Activated naive CD4-positive, alpha-beta T cell treated with anti-CD3 and anti-CD28 coated beads for 36 hours (primary cell): ENCODE measurements around the gene EIF4G2. TPM values are rescaled to one million over a fixed set of nuclear protein-coding genes. Genes with fewer than 3 reads are reported as not detected.
A peak's percentile ranks its signal among the peaks of the same experiment; 100 is the strongest.

Source experiments
- CTCF ChIA-PET: fragments of 350-600 bp; sonication (Branson Sonifier 250); formaldehyde crosslinking; loops from one replicate; lab custom pipeline; 2021; ENCODE audit warnings: antibody characterized with exemption; lab: Charles Lee
- DNase-seq: peaks from one replicate; pipeline ENCODE4 v3.0.0-alpha.2; 2020
- H3K27ac Mint-ChIP-seq: one replicate; pipeline ENCODE4 v1.8.0; 2021; ENCODE audit warnings: mild to moderate bottlenecking, mixed read lengths
- H3K27me3 Mint-ChIP-seq: one replicate; pipeline ENCODE4 v1.8.0; 2021; ENCODE audit warnings: low read depth, mixed read lengths
- H3K36me3 Mint-ChIP-seq: one replicate; pipeline ENCODE4 v1.8.0; 2021; ENCODE audit warnings: low read depth, mixed read lengths
- H3K4me1 Mint-ChIP-seq: one replicate; pipeline ENCODE4 v1.8.0; 2021; ENCODE audit warnings: low read depth, mixed read lengths
- H3K4me3 Mint-ChIP-seq: one replicate; pipeline ENCODE4 v1.8.0; 2021; ENCODE audit warnings: mild to moderate bottlenecking, moderate library complexity, mixed read lengths
- H3K9me3 Mint-ChIP-seq: one replicate; pipeline ENCODE4 v1.8.0; 2021; ENCODE audit warnings: mixed read lengths
- intact Hi-C: fragments of 100-400 bp; cut with micrococcal nuclease; formaldehyde crosslinking; loops from one replicate; pipeline ENCODE4 v1.15.1; 2023
- total RNA-seq, 2 experiments: library from RNA; stranded (reverse); gene quantifications; one replicate each; pipeline ENCODE4 v1.2.3, GENCODE V29; 2021

EIF4G2 gene
- total RNA-seq, 2 experiments from 2014 or later: 640 to 734 TPM

GRCh38 chr11:10764412-10764811 lies 44.3 kb downstream of the EIF4G2 start:
- Mint-ChIP-seq H3K9me3 (no peaks in the 10 kb centered on the region), H3K4me1 (no peaks in the 10 kb centered on the region), H3K36me3 (peaks cover 29% of the 10 kb centered on the region), H3K4me3 (no peak overlapping the region), H3K27ac (no peak overlapping the region), H3K27me3 (no peaks in the 10 kb centered on the region)
- DNase-seq: no peak
- CTCF ChIA-PET: interaction anchor here (0.9 to 1.4 kb wide), 2 partner anchors 25 to 140 kb away, joined by 3 to 4 read pairs; no protein-coding TSS in a partner anchor
- intact Hi-C loops: no loop called here

GRCh38 chr11:10763766-10764165 lies 45.0 kb downstream of the EIF4G2 start:
- Mint-ChIP-seq H3K27me3 (no peaks in the 10 kb centered on the region), H3K4me1 (no peaks in the 10 kb centered on the region), H3K36me3 (peaks cover 26% of the 10 kb centered on the region), H3K27ac (no peak overlapping the region), H3K4me3 (no peak overlapping the region), H3K9me3 (no peaks in the 10 kb centered on the region)
- CTCF ChIA-PET: interaction anchor here (0.9 to 1.4 kb wide), 3 partner anchors 25 to 140 kb away, joined by 3 to 4 read pairs (median 3); no protein-coding TSS in a partner anchor
- no peak for DNase-seq
- intact Hi-C loops: no loop called here

- no peaks in the 10 kb centered on the region for H3K9me3 Mint-ChIP-seq
- no peak for DNase-seq
- H3K4me1 Mint-ChIP-seq: no peaks in the 10 kb centered on the region
- intact Hi-C loops: no loop called here
- CTCF ChIA-PET: interaction anchor here (0.9 to 1.4 kb wide), 2 partner anchors 30 to 139 kb away, joined by 3 to 4 read pairs; no protein-coding TSS in a partner anchor
- no peaks in the 10 kb centered on the region for H3K27me3 Mint-ChIP-seq
- no peak overlapping the region for H3K27ac Mint-ChIP-seq
- H3K4me3 Mint-ChIP-seq: no peak overlapping the region
- H3K36me3 Mint-ChIP-seq: peaks cover 26% of the 10 kb centered on the region
These were observed 45.8 kb downstream of the EIF4G2 start for GRCh38 chr11:10762913-10763421.

GRCh38 chr11:10762185-10762584 lies 46.5 kb downstream of the EIF4G2 start:
- peaks cover 22% of the 10 kb centered on the region for H3K36me3 Mint-ChIP-seq
- intact Hi-C loops: no loop called here
- no peaks in the 10 kb centered on the region for H3K4me1 Mint-ChIP-seq
- CTCF ChIA-PET: no interaction called here
- no peak overlapping the region for H3K27ac Mint-ChIP-seq
- no peaks in the 10 kb centered on the region for H3K27me3 Mint-ChIP-seq
- DNase-seq: no peak
- H3K4me3 Mint-ChIP-seq: no peak overlapping the region
- no peaks in the 10 kb centered on the region for H3K9me3 Mint-ChIP-seq

GRCh38 chr11:10761085-10761698 lies 47.5 kb downstream of the EIF4G2 start:
- no peaks in the 10 kb centered on the region for H3K27me3 Mint-ChIP-seq
- no peak for DNase-seq
- H3K9me3 Mint-ChIP-seq: no peaks in the 10 kb centered on the region
- peaks cover 22% of the 10 kb centered on the region for H3K36me3 Mint-ChIP-seq
- no peaks in the 10 kb centered on the region for H3K4me1 Mint-ChIP-seq
- CTCF ChIA-PET: interaction anchor here (0.8 kb wide), 1 partner anchor 32 kb away, joined by 3 read pairs; no protein-coding TSS in a partner anchor
- no peak overlapping the region for H3K27ac Mint-ChIP-seq
- H3K4me3 Mint-ChIP-seq: no peak overlapping the region
- intact Hi-C loops: no loop called here

GRCh38 chr11:10758957-10759356 lies 49.8 kb downstream of the EIF4G2 start:
- intact Hi-C loops: no loop called here
- H3K4me1 Mint-ChIP-seq: peaks cover under 1% of the 10 kb centered on the region
- H3K36me3 Mint-ChIP-seq: peaks cover 19% of the 10 kb centered on the region
- DNase-seq: no peak
- H3K27me3 Mint-ChIP-seq: no peaks in the 10 kb centered on the region
- H3K27ac Mint-ChIP-seq: no peak overlapping the region
- H3K9me3 Mint-ChIP-seq: no peaks in the 10 kb centered on the region
- CTCF ChIA-PET: interaction anchor here (0.7 to 1.3 kb wide), 2 partner anchors 10 to 167 kb away, joined by 3 read pairs; no protein-coding TSS in a partner anchor
- no peak overlapping the region for H3K4me3 Mint-ChIP-seq

GRCh38 chr11:10752486-10752885 lies 56.2 kb downstream of the EIF4G2 start:
- CTCF ChIA-PET: interaction anchor here (0.7 to 4.9 kb wide), 3 partner anchors 18 to 72 kb away, joined by 3 to 26 read pairs (median 3); no protein-coding TSS in a partner anchor
- Mint-ChIP-seq H3K27ac (no peak overlapping the region), H3K9me3 (no peaks in the 10 kb centered on the region), H3K4me1 (peaks cover 14% of the 10 kb centered on the region), H3K36me3 (peaks cover 17% of the 10 kb centered on the region), H3K27me3 (no peaks in the 10 kb centered on the region), H3K4me3 (peak overlapping the region; percentile 93)
- intact Hi-C loops: no loop called here
- no peak for DNase-seq

GRCh38 chr11:10752061-10752460 lies 56.7 kb downstream of the EIF4G2 start:
- DNase-seq: no peak
- peaks cover 15% of the 10 kb centered on the region for H3K36me3 Mint-ChIP-seq
- H3K27me3 Mint-ChIP-seq: no peaks in the 10 kb centered on the region
- H3K9me3 Mint-ChIP-seq: no peaks in the 10 kb centered on the region
- H3K4me1 Mint-ChIP-seq: peaks cover 14% of the 10 kb centered on the region
- peak overlapping the region; percentile 93 for H3K4me3 Mint-ChIP-seq
- intact Hi-C loops: no loop called here
- no peak overlapping the region for H3K27ac Mint-ChIP-seq
- CTCF ChIA-PET: interaction anchor here (0.7 to 4.9 kb wide), 3 partner anchors 19 to 71 kb away, joined by 3 to 26 read pairs (median 3); no protein-coding TSS in a partner anchor

- Mint-ChIP-seq H3K36me3 (peaks cover 14% of the 10 kb centered on the region), H3K9me3 (no peaks in the 10 kb centered on the region), H3K27ac (peak overlapping the region; percentile 87), H3K4me3 (peak overlapping the region; percentile 93), H3K27me3 (no peaks in the 10 kb centered on the region), H3K4me1 (peaks cover 14% of the 10 kb centered on the region)
- intact Hi-C loops: loop anchor here (1.0 kb wide), 4 partner anchors 57 to 295 kb away; partner anchors contain the start of genes EIF4G2, RNF141 and ZBED5
- CTCF ChIA-PET: interaction anchor here (1.0 to 1.1 kb wide), 2 partner anchors 52 to 97 kb away, joined by 3 read pairs; no protein-coding TSS in a partner anchor
- DNase-seq: peak; percentile 10
These were observed 57.2 kb downstream of the EIF4G2 start for GRCh38 chr11:10751581-10751940.

GRCh38 chr11:10750838-10751580 lies 57.7 kb downstream of the EIF4G2 start, which contains the start of gene CTR9:
Gene CTR9 (plus strand): TSS chr11:10751246. CDS start chr11:10751413, 167 bp downstream.
- H3K27ac Mint-ChIP-seq: peak within 1 kb of the TSS; percentile 87
- H3K4me1 Mint-ChIP-seq: peaks cover 14% of the 10 kb centered on the region
- intact Hi-C loops: loop anchor here (1.0 kb wide), 5 partner anchors 9 to 295 kb away; partner anchors contain the start of genes EIF4G2, RNF141 and ZBED5
- no peaks in the 10 kb centered on the region for H3K27me3 Mint-ChIP-seq
- H3K4me3 Mint-ChIP-seq: peak within 1 kb of the TSS; percentile 93
- DNase-seq: peak; percentile 95
- CTCF ChIA-PET: interaction anchor here (0.5 to 1.1 kb wide), 4 partner anchors 18 to 177 kb away, joined by 3 to 4 read pairs (median 3); no protein-coding TSS in a partner anchor
- peaks cover 12% of the 10 kb centered on the region for H3K36me3 Mint-ChIP-seq
- no peaks in the 10 kb centered on the region for H3K9me3 Mint-ChIP-seq

- H3K4me3 Mint-ChIP-seq: no peak overlapping the region
- CTCF ChIA-PET: interaction anchor here (1.2 kb wide), 1 partner anchor 343 kb away, joined by 3 read pairs; no protein-coding TSS in a partner anchor
- DNase-seq: no peak
- peaks cover 16% of the 10 kb centered on the region for H3K4me1 Mint-ChIP-seq
- no peaks in the 10 kb centered on the region for H3K9me3 Mint-ChIP-seq
- H3K27ac Mint-ChIP-seq: no peak overlapping the region
- no peaks in the 10 kb centered on the region for H3K27me3 Mint-ChIP-seq
- H3K36me3 Mint-ChIP-seq: peaks cover 4% of the 10 kb centered on the region
- intact Hi-C loops: loop anchor here (10.0 kb wide), 2 partner anchors 225 to 545 kb away; no protein-coding TSS in a partner anchor
These were observed 59.2 kb downstream of the EIF4G2 start for GRCh38 chr11:10749476-10749875.

- CTCF ChIA-PET: interaction anchor here (1.0 kb wide), 1 partner anchor 10 kb away, joined by 4 read pairs; no protein-coding TSS in a partner anchor
- H3K9me3 Mint-ChIP-seq: no peaks in the 10 kb centered on the region
- H3K27me3 Mint-ChIP-seq: no peaks in the 10 kb centered on the region
- intact Hi-C loops: loop anchor here (10.0 kb wide), 2 partner anchors 223 to 543 kb away; no protein-coding TSS in a partner anchor
- H3K4me3 Mint-ChIP-seq: no peak overlapping the region
- H3K36me3 Mint-ChIP-seq: peaks cover 4% of the 10 kb centered on the region
- peaks cover 28% of the 10 kb centered on the region for H3K4me1 Mint-ChIP-seq
- DNase-seq: no peak
- H3K27ac Mint-ChIP-seq: no peak overlapping the region
These were observed 61.0 kb downstream of the EIF4G2 start for GRCh38 chr11:10747733-10748132.
